OCI-LY7 (cell line): ENCODE data around the gene FARSA. TPM values are rescaled to one million over a fixed set of nuclear protein-coding genes. Genes with fewer than 3 reads are reported as not detected.

Experiments used
- BruUV-seq: library from RNA; stranded (reverse); fragments of 400-500 nt; replicated peaks from 2 replicates; lab custom pipeline; 2021; lab: Mats Ljungman, UMichigan
- CTCF ChIA-PET: fragments of 300-600 bp; sonication (Branson Sonifier 250); formaldehyde crosslinking; loops from one replicate; lab custom pipeline; 2022; ENCODE audit warnings: antibody characterized with exemption; ENCODE audit not compliant: unreplicated experiment; lab: Charles Lee
- POLR2A ChIA-PET: fragments of 300-600 bp; sonication (Branson Sonifier 250); formaldehyde crosslinking; loops from one replicate; lab custom pipeline; 2022; ENCODE audit warnings: antibody characterized with exemption; lab: Charles Lee
- DNase-seq: peaks from one replicate; pipeline ENCODE4 v3.0.0-alpha.2; 2015; ENCODE audit warnings: low spot score
- H2AFZ ChIP-seq: fragments of 200-600 bp; sonication (generic), shearing (Covaris generic); 2 replicates; pipeline ENCODE4 v1.6.1; 2014; ENCODE audit warnings: mild to moderate bottlenecking, antibody characterized with exemption, low read length, moderate library complexity
- H3K27ac ChIP-seq: fragments of 200-600 bp; sonication (generic); 2 replicates; pipeline ENCODE4 v1.5.1; 2014; ENCODE audit warnings: mixed run types, low read depth, mild to moderate bottlenecking, moderate library complexity, low read length, inconsistent platforms; ENCODE audit not compliant: poor library complexity, severe bottlenecking
- H3K36me3 ChIP-seq: fragments of 200-600 bp; sonication (generic); 2 replicates; pipeline ENCODE4 v1.6.1; 2014; ENCODE audit warnings: mild to moderate bottlenecking, antibody characterized with exemption, low read length, moderate library complexity, mixed read lengths; ENCODE audit not compliant: insufficient read depth
- H3K4me1 ChIP-seq: fragments of 200-600 bp; sonication (generic); 2 replicates; pipeline ENCODE4 v1.5.1; 2014; ENCODE audit warnings: mild to moderate bottlenecking, low read length; ENCODE audit not compliant: insufficient read depth, poor library complexity, severe bottlenecking
- H3K4me2 ChIP-seq: fragments of 200-600 bp; sonication (generic); 2 replicates; pipeline ENCODE4 v1.6.1; 2014; ENCODE audit warnings: mild to moderate bottlenecking, low read length
- H3K4me3 ChIP-seq: fragments of 200-600 bp; sonication (generic); 2 replicates; pipeline ENCODE4 v1.5.1; 2014; ENCODE audit warnings: mild to moderate bottlenecking, low read depth, low read length; ENCODE audit not compliant: poor library complexity, severe bottlenecking
- H3K79me2 ChIP-seq: fragments of 200-600 bp; sonication (generic); 2 replicates; pipeline ENCODE4 v1.6.1; 2016; ENCODE audit warnings: low read depth, mild to moderate bottlenecking, low read length, moderate library complexity, mixed read lengths; ENCODE audit not compliant: insufficient read depth
- H3K9me2 ChIP-seq: fragments of 200-600 bp; sonication (generic); 2 replicates; pipeline ENCODE4 v1.6.1; 2016; ENCODE audit warnings: mild to moderate bottlenecking, low read length, mixed read lengths; ENCODE audit not compliant: insufficient read depth
- H3K9me3 ChIP-seq: fragments of 200-600 bp; sonication (generic); 2 replicates; pipeline ENCODE4 v1.6.1; 2014; ENCODE audit warnings: mild to moderate bottlenecking, mixed run types, low read length, mixed read lengths
- H4K20me1 ChIP-seq: fragments of 200-600 bp; sonication (generic); 2 replicates; pipeline ENCODE4 v1.6.1; 2014; ENCODE audit warnings: mild to moderate bottlenecking, antibody characterized with exemption, low read length, moderate library complexity, mixed read lengths; ENCODE audit not compliant: insufficient read depth
- EZH2phosphoT487 ChIP-seq: fragments of 200-600 bp; sonication (generic); IDR thresholded peaks from 2 replicates; pipeline ENCODE4 v1.6.1; 2018; ENCODE audit warnings: low read depth, borderline replicate concordance, mild to moderate bottlenecking, mixed run types, antibody characterized with exemption, low read length, moderate library complexity, mixed read lengths
- intact Hi-C: fragments of 100-400 bp; cut with micrococcal nuclease; formaldehyde crosslinking; loops from one replicate; pipeline ENCODE4 v1.10.0; 2022; ENCODE audit not compliant: unreplicated experiment
- microRNA-seq: library from miRNA; unstranded; fragments of <30 nt; microRNA quantifications from one replicate; pipeline ENCODE4 v1.2.0, GENCODE V29; 2022; ENCODE audit warnings: borderline replicate concordance
- small RNA-seq: library from RNA; depleted of rRNA; stranded (forward); fragments of <200 nt; gene quantifications from one replicate; pipeline ENCODE3, GENCODE V24; 2014
- total RNA-seq, 2 experiments: library from RNA; depleted of rRNA in 1 of 2; stranded (reverse); fragments of >200 nt in 1 of 2; shearing (Covaris generic) in 1 of 2; gene quantifications; 2 replicates each; pipeline ENCODE4 v1.2.3, GENCODE V29; 2014 to 2022
- TF ChIP-seq, protein P1 (sequence below): fragments of 200-600 bp; sonication (generic); conservative IDR thresholded peaks from 2 replicates; pipeline ENCODE4 v1.5.1; 2014; ENCODE audit warnings: mild to moderate bottlenecking, antibody characterized with exemption, low read length, moderate library complexity, mixed read lengths

The FARSA gene
- total RNA-seq, 2 experiments from 2014 or later = 117 to 135 TPM

- Histone ChIP-seq H3K4me1 (no peaks in the 10 kb centered on the region), H3K4me3 (no peak overlapping the region), H3K9me3 (no peaks in the 10 kb centered on the region), H3K36me3 (peaks cover 31% of the 10 kb centered on the region), H3K9me2 (no peaks in the 10 kb centered on the region), H4K20me1 (no peaks in the 10 kb centered on the region), H3K79me2 (no peaks in the 10 kb centered on the region), H3K4me2 (no peak overlapping the region), H3K27ac (no peak overlapping the region), H2AFZ (no peak overlapping the region)
- POLR2A ChIA-PET = interaction anchor here (0.6 to 1.3 kb wide), 6 partner anchors 9 to 284 kb away, joined by 3 to 9 read pairs (median 3); no protein-coding TSS in a partner anchor
- intact Hi-C loops = no loop called here
- CTCF ChIA-PET = interaction anchor here (0.6 kb wide), 2 partner anchors 7 to 55 kb away, joined by 3 read pairs; no protein-coding TSS in a partner anchor
- TF ChIP-seq, protein P1, sequence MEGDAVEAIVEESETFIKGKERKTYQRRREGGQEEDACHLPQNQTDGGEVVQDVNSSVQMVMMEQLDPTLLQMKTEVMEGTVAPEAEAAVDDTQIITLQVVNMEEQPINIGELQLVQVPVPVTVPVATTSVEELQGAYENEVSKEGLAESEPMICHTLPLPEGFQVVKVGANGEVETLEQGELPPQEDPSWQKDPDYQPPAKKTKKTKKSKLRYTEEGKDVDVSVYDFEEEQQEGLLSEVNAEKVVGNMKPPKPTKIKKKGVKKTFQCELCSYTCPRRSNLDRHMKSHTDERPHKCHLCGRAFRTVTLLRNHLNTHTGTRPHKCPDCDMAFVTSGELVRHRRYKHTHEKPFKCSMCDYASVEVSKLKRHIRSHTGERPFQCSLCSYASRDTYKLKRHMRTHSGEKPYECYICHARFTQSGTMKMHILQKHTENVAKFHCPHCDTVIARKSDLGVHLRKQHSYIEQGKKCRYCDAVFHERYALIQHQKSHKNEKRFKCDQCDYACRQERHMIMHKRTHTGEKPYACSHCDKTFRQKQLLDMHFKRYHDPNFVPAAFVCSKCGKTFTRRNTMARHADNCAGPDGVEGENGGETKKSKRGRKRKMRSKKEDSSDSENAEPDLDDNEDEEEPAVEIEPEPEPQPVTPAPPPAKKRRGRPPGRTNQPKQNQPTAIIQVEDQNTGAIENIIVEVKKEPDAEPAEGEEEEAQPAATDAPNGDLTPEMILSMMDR = no peak
- no peak for TF ChIP-seq EZH2phosphoT487
- DNase-seq = peak; percentile 74
- BruUV-seq = no TSS peak
Measured at GRCh38 chr19:12872941-12873890, 60.3 kb downstream of the FARSA start.

Small RNAs within 50 kb of the gene (microRNA-seq; reads per million reads assigned to microRNA genes)
- not detected for gene MIR5695
- gene MIR6515 = 4.5 reads per million

Small RNAs within 50 kb of the gene (small RNA-seq; reads per million reads assigned to genes)
- gene MIR5695 (not detected), gene MIR6515 (0.52 reads per million, percentile 7 among the genes with 10 or more reads in this experiment)

Other genes with a start within 250 kb of the FARSA start
- gene GNG14, start 245.7 kb downstream of the FARSA start, total RNA-seq (2014; rRNA removed; shearing (Covaris generic)) = not detected in 2 replicates
- gene GNG14, start 245.7 kb downstream of the FARSA start, total RNA-seq (2022) = 0.93 TPM in 1 of 2 replicates, not detected in the other
- gene FBXW9, start 237.1 kb downstream of the FARSA start, total RNA-seq (2014; rRNA removed; shearing (Covaris generic)) = 10.6 and 11.5 TPM in 2 replicates
- 10.8 and 11.0 TPM in 2 replicates for gene FBXW9, start 237.1 kb downstream of the FARSA start, total RNA-seq (2022)
- 42.6 and 47.3 TPM in 2 replicates for gene TNPO2, start 209.8 kb downstream of the FARSA start, total RNA-seq (2014; rRNA removed; shearing (Covaris generic))
- gene TNPO2, start 209.8 kb downstream of the FARSA start, total RNA-seq (2022) = 112 and 120 TPM in 2 replicates
- gene TRIR, start 199.0 kb downstream of the FARSA start, total RNA-seq (2014; rRNA removed; shearing (Covaris generic)) = 322 and 336 TPM in 2 replicates
- gene TRIR, start 199.0 kb downstream of the FARSA start, total RNA-seq (2022) = 211 and 219 TPM in 2 replicates
- gene GET3, start 196.2 kb downstream of the FARSA start, total RNA-seq (2014; rRNA removed; shearing (Covaris generic)) = 40.5 and 48.8 TPM in 2 replicates
- gene GET3, start 196.2 kb downstream of the FARSA start, total RNA-seq (2022) = 29.1 and 34.3 TPM in 2 replicates
- gene BEST2, start 181.9 kb downstream of the FARSA start, total RNA-seq (2014; rRNA removed; shearing (Covaris generic)) = 0.10 TPM in 1 of 2 replicates, not detected in the other
- not detected in 2 replicates for gene BEST2, start 181.9 kb downstream of the FARSA start, total RNA-seq (2022)
- gene HOOK2, start 158.2 kb downstream of the FARSA start, total RNA-seq (2014; rRNA removed; shearing (Covaris generic)) = 7.4 and 9.1 TPM in 2 replicates
- 28.8 and 29.4 TPM in 2 replicates for gene HOOK2, start 158.2 kb downstream of the FARSA start, total RNA-seq (2022)
- 43.7 and 45.5 TPM in 2 replicates for gene JUNB, start 142.2 kb downstream of the FARSA start, total RNA-seq (2014; rRNA removed; shearing (Covaris generic))
- 31.8 TPM in 2 replicates for gene JUNB, start 142.2 kb downstream of the FARSA start, total RNA-seq (2022)
- 344 and 399 TPM in 2 replicates for gene PRDX2, start 131.9 kb downstream of the FARSA start, total RNA-seq (2014; rRNA removed; shearing (Covaris generic))
- gene PRDX2, start 131.9 kb downstream of the FARSA start, total RNA-seq (2022) = 345 and 357 TPM in 2 replicates
- not detected in 2 replicates for gene THSD8, start 131.6 kb downstream of the FARSA start, total RNA-seq (2014; rRNA removed; shearing (Covaris generic))
- 42.7 and 42.8 TPM in 2 replicates for gene THSD8, start 131.6 kb downstream of the FARSA start, total RNA-seq (2022)
- gene RNASEH2A, start 127.1 kb downstream of the FARSA start, total RNA-seq (2014; rRNA removed; shearing (Covaris generic)) = 115 and 130 TPM in 2 replicates
- 86.0 and 90.5 TPM in 2 replicates for gene RNASEH2A, start 127.1 kb downstream of the FARSA start, total RNA-seq (2022)
- gene RTBDN, start 99.1 kb downstream of the FARSA start, total RNA-seq (2014; rRNA removed; shearing (Covaris generic)) = not detected in 2 replicates
- gene RTBDN, start 99.1 kb downstream of the FARSA start, total RNA-seq (2022) = 0.94 and 1.2 TPM in 2 replicates
- 5.5 and 9.1 TPM in 2 replicates for gene MAST1, start 95.2 kb downstream of the FARSA start, total RNA-seq (2014; rRNA removed; shearing (Covaris generic))
- gene MAST1, start 95.2 kb downstream of the FARSA start, total RNA-seq (2022) = 21.1 and 23.4 TPM in 2 replicates
- 28.3 and 32.4 TPM in 2 replicates for gene DNASE2, start 52.3 kb downstream of the FARSA start, total RNA-seq (2014; rRNA removed; shearing (Covaris generic))
- 32.8 and 33.7 TPM in 2 replicates for gene DNASE2, start 52.3 kb downstream of the FARSA start, total RNA-seq (2022)
- 0.16 and 0.28 TPM in 2 replicates for gene KLF1, start 46.5 kb downstream of the FARSA start, total RNA-seq (2014; rRNA removed; shearing (Covaris generic))
- gene KLF1, start 46.5 kb downstream of the FARSA start, total RNA-seq (2022) = not detected in 2 replicates
- gene GCDH, start 42.6 kb downstream of the FARSA start, total RNA-seq (2014; rRNA removed; shearing (Covaris generic)) = 31.5 and 40.7 TPM in 2 replicates
- gene GCDH, start 42.6 kb downstream of the FARSA start, total RNA-seq (2022) = 43.8 and 48.7 TPM in 2 replicates
- 6.8 and 8.7 TPM in 2 replicates for gene SYCE2, start 14.4 kb downstream of the FARSA start, total RNA-seq (2014; rRNA removed; shearing (Covaris generic))
- 13.8 and 14.5 TPM in 2 replicates for gene SYCE2, start 14.4 kb downstream of the FARSA start, total RNA-seq (2022)
- 1,039 and 1,069 TPM in 2 replicates for gene CALR, start 4.9 kb upstream of the FARSA start, total RNA-seq (2014; rRNA removed; shearing (Covaris generic))
- gene CALR, start 4.9 kb upstream of the FARSA start, total RNA-seq (2022) = 398 and 581 TPM in 2 replicates
- 237 and 243 TPM in 2 replicates for gene RAD23A, start 12.2 kb upstream of the FARSA start, total RNA-seq (2014; rRNA removed; shearing (Covaris generic))
- 171 and 183 TPM in 2 replicates for gene RAD23A, start 12.2 kb upstream of the FARSA start, total RNA-seq (2022)
- gene GADD45GIP1, start 23.5 kb upstream of the FARSA start, total RNA-seq (2014; rRNA removed; shearing (Covaris generic)) = 29.5 and 43.0 TPM in 2 replicates
- 24.7 and 32.4 TPM in 2 replicates for gene GADD45GIP1, start 23.5 kb upstream of the FARSA start, total RNA-seq (2022)
- 0.06 and 0.18 TPM in 2 replicates for gene DAND5, start 35.9 kb upstream of the FARSA start, total RNA-seq (2014; rRNA removed; shearing (Covaris generic))
- 0.77 and 0.84 TPM in 2 replicates for gene DAND5, start 35.9 kb upstream of the FARSA start, total RNA-seq (2022)
- 0.03 and 0.16 TPM in 2 replicates for gene NFIX, start 61.8 kb upstream of the FARSA start, total RNA-seq (2014; rRNA removed; shearing (Covaris generic))
- gene NFIX, start 61.8 kb upstream of the FARSA start, total RNA-seq (2022) = 0.68 and 0.72 TPM in 2 replicates
- 66.8 and 75.5 TPM in 2 replicates for gene LYL1, start 169.1 kb upstream of the FARSA start, total RNA-seq (2014; rRNA removed; shearing (Covaris generic))
- 70.4 and 72.5 TPM in 2 replicates for gene LYL1, start 169.1 kb upstream of the FARSA start, total RNA-seq (2022)
- gene TRMT1, start 183.0 kb upstream of the FARSA start, total RNA-seq (2014; rRNA removed; shearing (Covaris generic)) = 39.2 and 56.8 TPM in 2 replicates
- 38.2 and 50.4 TPM in 2 replicates for gene TRMT1, start 183.0 kb upstream of the FARSA start, total RNA-seq (2022)
- gene NACC1, start 184.6 kb upstream of the FARSA start, total RNA-seq (2014; rRNA removed; shearing (Covaris generic)) = 46.5 and 56.3 TPM in 2 replicates
- gene NACC1, start 184.6 kb upstream of the FARSA start, total RNA-seq (2022) = 40.4 and 52.9 TPM in 2 replicates
- 67.8 and 91.7 TPM in 2 replicates for gene STX10, start 216.7 kb upstream of the FARSA start, total RNA-seq (2014; rRNA removed; shearing (Covaris generic))
- gene STX10, start 216.7 kb upstream of the FARSA start, total RNA-seq (2022) = 41.6 and 45.4 TPM in 2 replicates
- 61.6 and 64.3 TPM in 2 replicates for gene IER2, start 216.7 kb upstream of the FARSA start, total RNA-seq (2014; rRNA removed; shearing (Covaris generic))
- gene IER2, start 216.7 kb upstream of the FARSA start, total RNA-seq (2022) = 79.5 and 89.0 TPM in 2 replicates